HS-5 (cell line): Measurements from ENCODE around the gene GSTO1.

Experiments
- DNase-seq: peaks from one replicate; pipeline ENCODE4 v3.0.0-alpha.2; 2012; ENCODE audit warnings: low read depth

The GSTO1 gene

DNA sequence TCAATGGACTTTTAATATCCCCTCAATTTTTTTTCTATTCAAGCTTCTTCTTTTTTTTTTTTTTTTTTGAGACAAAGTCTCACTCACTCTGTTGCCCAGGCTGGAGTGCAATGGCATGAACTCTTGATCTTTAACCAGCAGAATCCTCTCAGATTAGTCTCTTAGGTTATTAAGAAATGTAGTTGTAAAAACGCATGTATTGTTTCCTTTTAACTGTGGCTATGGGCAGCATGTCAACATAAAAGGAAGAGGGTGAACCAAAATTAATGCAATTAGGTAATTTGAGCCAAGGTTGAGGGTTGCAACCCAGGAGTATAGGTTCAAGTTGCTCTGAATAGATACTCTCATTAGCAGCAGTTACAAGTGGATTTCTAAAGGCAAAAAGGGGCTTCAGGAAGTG is 4.3 kb upstream of the GSTO1 start:
- DNase-seq, result no peak

DNA sequence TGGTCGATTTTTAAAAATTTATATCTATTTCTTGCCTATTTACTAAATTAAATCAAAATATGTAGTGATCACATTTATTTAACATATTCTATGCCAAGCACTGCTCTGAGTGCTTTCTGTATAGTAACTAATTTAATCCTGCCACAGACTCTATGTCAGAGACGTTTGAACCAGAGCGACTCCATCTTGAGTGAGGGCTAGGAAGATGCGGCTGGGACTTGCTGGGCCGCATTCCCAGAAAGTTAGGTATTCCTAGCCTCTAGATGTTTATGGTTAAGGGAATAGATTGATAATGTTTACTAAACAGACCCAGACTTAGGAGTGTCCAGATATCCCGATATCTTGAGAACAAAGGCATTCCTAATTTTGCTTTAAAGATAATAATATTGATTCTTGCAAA is 3.2 kb upstream of the GSTO1 start:
- DNase-seq, result no peak

DNA sequence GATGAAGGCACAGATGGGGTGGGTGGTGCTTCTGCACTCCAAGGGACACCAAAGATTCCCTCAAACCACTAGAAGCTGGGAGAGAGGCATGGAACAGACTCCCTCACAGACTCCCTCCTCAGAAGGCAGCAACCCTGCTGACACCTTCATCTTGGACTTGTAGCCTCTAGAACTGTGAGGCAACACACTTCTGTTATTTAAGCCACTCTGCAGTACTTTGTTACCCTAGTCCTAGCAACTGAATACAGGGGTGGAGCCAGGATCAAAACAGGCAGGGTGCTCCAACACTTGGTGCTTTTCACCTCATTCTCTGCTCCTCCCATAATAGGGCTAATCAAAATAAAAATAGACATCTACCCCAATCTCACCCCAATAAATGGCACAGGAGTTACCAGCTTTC is 2.3 kb upstream of the GSTO1 start:
- no peak for DNase-seq

DNA sequence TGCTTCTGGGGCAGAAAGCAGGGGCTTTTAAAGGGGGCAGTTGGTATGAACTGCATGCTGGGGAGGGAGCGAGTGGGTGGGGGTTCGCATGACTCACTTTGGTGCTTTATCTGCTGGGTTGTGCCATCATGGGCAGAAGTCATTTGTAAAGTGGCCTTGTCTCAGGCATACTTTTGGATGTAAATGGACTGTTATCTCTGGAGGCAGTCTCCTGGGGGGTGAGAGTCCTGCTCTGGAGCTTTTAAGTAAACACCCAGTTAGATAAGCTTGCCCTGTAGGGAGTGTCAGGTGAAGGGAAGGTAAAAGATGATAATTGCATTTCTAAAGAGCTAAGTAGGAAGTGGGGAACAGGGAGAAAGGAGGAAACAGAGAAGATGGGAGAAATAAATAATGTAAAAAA is 1.6 kb upstream of the GSTO1 start:
- DNase-seq, result no peak

DNA sequence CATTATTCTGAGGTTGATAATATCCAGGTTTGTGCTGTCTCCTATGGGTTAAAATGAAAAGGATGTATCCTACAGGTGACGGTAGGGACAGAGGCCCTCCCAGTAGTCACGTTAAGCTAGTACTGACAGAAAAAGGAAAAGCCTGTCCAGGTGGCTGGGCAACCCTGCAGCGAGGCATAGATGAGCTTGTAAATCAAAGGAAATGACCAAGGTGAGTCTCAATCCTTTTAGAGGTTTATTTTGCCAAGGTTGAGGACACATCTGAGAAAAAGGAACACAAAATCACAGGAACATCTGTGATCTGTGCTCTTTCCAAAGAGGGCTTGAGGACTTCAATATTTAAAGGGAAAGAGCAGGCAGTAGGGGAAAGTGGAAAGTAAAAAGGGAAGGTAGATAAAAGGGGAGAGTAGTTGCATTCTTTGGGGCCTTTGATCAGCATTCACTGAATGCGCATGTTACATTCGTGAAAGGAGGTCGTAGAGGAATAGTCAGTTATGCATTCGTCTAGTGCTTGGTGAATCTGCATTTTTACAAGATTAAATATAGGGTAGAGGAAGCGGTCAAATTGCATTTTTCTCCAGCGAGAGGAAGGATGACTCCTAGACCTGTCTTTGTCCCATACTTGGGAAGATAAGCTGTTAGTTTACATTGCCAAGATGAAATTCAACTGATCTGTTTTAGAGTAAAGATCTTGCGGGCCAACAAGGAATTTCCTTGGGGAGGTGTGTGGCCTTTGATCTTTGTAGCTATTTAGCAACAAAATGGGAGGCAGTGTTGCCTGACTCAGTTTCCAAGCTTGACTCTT is 884 bp upstream of the GSTO1 start:
- no peak for DNase-seq

DNA sequence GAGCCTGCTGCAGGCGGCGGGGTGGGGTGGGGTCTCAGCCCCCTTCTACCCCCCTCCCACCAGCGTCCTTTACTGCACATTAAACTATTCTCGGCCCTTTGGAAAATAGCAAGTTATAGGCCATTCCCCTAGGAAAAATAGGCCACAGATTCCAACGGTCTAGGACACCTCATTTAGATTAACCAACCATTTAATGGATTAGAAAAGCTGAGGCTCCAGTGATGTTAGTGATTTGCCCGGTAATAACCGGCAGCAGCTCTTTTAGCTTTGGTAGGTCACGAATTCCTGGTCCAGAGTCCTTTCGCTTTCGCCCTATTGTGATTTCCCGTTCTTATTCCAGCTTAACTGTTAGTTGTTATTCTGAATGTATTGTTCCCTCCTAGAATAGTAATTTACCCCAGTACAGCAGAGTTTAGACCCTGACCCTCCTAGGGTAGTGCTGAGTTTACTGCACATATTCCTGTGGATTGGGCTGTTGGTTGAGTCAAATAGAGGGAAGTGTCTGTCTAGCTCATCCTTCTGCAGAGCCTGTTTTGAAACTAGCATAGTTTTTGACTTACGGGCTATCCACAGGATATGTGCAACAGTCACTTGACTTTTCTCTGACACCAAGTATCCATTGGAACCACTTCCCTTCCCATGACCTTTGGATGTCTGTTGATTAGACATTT is 754 bp downstream of the GSTO1 start:
- peak; percentile 83 for DNase-seq

DNA sequence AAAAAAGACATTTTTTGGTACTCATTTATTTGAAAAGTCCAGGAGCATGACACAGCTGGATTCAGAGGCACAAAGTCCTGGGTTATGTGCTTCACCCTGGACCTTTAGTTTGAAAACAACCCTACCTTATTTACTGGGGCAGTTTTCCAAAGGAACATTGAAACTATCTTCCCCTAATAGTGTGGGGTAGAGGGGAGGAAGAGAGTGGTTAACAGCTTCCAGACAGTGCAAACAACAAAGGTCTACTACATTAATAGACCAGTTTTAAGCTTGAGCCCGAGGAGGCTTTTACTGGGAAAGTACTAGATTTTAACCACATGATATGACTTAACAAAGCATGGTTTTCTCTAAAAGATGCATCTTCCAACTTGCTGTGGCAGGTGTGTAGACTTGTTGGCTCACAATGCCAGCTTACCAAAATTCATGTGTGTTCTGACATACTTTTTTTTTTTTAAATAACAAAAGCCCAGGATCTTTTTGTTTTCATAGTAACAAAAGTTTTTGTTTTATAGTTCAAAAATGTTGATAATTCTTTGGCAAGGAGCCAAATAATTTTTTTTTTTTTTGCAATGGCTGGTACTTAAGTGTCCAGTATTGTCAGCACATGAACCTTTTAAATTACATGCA is 1.8 kb downstream of the GSTO1 start:
- DNase-seq, result no peak

DNA sequence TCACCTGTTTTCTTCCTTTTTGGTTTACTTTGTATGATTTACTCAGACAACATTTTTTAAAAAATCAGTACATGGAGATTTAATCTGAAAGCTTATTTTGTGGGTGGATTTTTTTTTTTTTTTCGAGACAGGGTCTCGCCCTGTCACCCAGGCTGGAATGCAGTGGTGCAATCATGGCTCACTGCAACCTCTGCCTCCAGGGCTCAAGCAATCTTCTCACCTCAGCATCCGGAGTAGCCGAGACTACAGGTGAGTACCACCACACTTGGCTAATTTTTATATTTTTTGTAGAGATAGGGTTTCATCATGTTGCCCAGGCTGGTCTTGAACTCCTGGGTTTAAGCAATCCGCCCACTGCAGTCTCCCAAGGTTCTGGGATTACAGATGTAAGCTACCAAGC is 2.5 kb downstream of the GSTO1 start:
- DNase-seq, result no peak

DNA sequence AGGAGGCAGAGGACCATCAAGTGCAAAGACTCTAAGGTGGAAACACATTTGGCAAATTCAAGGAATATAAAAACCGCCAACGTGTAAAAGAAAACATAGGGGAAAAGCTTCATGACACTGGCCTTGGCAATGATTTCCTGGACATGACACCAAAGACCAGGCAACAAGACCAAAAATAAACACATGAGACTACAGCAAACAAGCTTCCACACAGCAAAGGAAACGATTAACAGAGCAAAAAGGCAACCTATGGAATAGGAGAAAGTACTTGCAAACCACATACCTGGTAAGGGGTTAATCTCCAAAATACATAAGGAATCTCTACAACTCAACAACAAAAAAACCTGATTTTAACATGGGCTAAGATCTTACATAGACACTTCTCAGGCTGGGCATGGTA is 3.5 kb downstream of the GSTO1 start:
- no peak for DNase-seq

DNA sequence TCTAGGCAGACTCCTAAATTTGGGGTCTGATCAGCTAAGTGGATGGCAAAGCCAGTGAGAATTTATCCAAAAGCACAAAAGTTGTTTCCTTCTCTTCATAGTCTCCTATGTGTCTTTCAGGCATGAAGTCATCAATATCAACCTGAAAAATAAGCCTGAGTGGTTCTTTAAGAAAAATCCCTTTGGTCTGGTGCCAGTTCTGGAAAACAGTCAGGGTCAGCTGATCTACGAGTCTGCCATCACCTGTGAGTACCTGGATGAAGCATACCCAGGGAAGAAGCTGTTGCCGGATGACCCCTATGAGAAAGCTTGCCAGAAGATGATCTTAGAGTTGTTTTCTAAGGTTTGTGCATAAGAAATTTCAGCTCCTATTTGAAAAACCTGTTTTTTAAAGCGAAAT is 4.8 kb downstream of the GSTO1 start:
- no peak for DNase-seq

DNA sequence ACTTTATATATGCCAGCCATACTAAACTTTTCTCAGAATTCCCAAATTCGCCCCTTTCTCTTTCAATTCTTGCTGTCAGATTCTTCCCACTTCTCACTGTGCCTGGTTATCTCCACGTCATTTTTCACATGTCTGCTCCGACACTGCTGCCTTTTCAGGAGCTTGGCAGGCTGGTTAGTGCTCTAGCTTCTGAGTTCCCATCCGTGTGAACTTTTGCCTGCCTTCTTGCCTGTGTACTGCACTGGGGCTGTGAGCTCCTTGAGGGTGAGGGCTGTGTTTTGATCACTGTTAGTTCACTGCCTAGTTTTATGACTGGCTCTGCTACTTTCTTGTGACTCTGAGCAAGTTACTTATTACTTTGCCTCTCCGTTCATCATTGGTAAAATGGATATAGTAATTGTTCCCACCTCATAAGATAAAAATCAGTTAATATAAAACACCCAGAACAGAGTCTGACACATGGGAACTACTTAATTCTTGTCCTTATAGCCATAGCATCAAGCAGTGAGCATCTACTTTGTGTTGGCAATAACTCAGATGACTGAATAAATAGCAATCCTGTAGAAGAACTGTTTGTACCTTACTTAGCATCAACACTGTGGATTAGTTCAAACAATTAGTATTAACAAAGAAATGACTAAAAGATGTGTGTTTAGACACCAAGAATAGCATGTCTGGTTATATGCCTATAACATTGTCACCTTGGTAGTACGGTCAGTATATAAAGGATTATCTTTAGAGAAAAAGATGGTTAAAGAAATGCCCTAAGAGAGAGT is 5.5 kb downstream of the GSTO1 start:
- no peak for DNase-seq

DNA sequence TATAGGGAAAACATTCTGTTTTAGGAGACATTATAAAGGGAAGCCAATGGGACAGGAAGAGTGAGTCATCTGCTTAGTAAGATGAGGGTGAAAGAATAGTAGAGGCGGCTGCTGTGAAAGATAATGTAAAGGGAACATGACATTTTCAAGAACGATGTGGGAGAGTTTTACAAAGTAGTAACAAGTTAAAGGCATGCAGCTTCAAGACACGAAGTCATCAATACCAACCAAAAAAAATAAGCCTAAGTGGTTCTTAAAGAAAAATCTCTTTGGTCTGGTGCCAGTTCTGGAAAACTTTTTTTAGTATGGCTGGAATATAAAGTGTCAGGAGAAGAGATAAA is 6.1 kb downstream of the GSTO1 start:
- DNase-seq, result no peak

DNA sequence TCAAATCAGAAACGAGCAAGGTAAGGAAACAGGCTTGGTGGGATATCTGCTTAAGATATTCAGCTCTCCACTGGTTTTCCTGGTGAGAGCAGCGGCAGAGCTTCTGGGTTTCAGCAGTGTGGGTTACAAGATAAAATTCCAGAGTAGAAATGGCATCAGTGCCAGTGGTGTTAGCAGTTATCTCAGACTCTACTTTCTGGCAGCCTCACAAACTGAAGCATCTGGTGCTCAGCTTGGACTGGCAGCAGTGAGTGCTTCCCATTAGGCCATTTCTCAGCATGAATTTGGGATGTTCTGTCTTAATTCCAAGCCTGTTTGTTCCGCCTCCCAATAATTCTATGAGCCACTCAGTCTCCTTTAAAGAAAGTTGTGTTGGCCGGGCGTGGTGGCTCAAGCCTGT is 7.4 kb downstream of the GSTO1 start:
- DNase-seq, result no peak

DNA sequence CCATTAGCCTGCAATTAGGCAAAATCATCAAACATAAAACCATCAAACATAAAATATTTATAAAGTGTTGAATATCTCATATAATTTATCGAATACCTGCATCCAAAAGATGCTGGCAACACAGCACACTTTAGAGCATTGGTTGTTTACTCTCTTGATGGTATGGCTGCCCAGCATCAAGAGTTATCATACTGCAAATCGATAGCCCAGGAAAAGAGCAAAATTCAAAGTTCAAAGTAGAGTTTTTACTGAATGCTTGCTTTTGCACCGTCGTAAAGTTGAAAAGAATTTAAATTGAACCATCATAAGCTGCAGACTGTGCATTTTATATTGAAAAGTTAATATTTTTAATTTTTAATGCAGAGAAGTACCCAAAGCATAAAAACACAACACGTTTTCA is 10.1 kb downstream of the GSTO1 start:
- DNase-seq, result no peak

DNA sequence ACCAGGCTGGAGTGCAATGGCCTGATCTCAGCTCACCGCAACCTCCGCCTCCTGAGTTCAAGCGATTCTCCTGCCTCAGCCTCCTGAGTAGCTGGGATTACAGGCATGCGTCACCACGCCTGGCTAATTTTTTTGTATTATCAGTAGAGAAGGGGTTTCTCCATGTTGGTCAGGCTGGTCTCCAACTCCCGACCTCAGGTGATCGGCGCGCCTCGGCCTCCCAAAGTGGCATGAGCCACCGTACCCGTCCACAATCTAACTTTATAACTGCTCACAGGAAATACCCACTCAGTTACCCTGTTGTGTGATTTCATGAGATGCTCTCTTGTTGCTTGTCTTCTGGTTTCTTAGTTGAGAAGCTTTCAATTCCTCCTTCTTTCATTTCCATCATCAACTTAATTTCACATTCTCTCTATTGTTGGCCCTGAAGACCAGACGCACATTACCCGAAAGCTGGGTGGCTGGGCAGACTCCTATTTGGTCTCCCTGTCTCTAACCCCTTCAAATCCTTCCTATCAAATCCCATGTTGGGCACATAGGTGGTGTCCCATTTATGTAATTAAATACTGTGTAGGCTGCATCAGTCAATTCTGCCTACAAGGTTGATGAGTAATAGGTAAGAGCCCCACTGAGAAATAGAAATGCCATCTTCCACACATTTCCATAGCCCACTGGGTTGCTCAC is 13.2 kb downstream of the GSTO1 start:
- no peak for DNase-seq

DNA sequence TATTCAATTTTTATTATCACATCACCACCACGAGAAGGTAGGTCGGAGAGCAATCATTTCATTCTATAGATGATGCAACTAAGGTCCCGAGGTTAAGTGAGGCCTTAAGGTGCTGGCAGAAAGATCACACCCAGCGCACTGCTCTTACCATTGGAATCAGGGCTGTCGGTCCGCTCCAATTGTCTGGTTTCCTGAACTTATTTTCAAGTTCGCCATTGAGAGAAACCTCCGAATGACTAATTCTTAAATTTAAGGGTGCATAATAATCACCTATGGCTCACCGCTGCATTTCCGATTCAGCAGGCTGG is 13.7 kb downstream of the GSTO1 start:
- no peak for DNase-seq

DNA sequence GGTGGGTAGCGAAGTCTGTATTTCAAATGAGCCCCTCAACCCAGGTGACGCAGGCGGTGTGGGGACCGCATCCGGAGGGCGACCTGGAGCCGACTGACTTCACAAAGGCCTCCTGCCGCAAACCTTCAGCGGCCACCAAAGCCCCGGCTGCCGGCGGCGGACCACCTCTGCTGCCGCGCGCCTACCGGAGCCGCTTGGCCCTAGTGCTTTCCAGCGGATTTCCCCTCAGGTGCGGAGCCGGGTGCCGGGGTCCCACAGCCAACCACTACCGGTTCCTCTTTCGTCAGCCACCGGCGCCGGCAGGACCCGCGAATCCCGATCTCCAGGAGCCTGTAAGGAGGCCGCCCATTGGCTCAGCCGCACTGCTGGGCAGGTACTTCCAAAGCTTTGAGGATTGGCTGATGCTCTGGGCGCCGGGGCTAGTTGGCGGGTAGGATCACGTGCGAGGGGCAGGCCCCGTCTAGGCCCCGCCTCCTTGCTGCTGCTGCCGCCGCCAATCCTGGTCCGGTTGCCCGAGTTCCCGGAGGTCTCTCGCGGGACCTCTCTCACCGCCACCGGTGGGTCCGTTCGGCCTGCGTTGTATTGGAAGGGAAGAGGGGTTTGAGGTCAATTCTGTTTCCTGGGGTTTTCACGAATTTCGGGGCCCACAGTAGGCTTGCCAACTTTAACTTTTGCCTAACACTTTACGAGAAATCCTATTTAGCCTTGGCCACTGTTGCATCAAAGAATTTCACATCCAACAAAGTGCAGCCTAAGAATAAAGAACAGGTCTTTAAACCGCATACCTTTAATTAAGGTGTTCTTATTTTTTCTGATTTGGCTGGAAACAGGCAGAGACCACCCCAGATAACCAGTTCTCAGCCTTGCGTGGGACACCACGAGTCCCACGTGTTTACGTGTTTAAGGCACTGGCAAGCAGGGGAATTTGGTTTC is 14.3 kb downstream of the GSTO1 start, which contains the start of gene GSTO2:
Gene GSTO2 (plus strand): TSS at position 472 of the 933 bp plus-strand sequence. CDS start 5,732 bp downstream, outside the sequence.
- DNase-seq, result no peak

DNA sequence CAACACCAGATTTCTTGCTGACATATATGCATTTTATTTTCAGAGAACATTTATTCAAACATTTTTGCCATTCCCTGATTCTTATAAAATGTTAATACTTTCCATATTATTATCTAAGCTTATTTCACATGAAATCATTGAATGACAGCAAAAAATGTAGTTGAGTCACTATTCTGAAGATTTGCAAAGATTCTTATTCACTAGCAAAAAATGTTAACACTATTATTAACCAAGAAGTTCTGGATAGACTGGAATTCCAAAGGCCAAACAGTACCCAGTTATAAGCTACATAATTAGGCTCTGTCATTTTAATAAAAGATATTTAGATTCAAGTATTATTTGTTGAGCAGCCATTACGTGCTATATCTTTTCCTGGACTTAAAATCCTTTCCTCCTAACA is 18.6 kb downstream of the GSTO1 start:
- no peak for DNase-seq

DNA sequence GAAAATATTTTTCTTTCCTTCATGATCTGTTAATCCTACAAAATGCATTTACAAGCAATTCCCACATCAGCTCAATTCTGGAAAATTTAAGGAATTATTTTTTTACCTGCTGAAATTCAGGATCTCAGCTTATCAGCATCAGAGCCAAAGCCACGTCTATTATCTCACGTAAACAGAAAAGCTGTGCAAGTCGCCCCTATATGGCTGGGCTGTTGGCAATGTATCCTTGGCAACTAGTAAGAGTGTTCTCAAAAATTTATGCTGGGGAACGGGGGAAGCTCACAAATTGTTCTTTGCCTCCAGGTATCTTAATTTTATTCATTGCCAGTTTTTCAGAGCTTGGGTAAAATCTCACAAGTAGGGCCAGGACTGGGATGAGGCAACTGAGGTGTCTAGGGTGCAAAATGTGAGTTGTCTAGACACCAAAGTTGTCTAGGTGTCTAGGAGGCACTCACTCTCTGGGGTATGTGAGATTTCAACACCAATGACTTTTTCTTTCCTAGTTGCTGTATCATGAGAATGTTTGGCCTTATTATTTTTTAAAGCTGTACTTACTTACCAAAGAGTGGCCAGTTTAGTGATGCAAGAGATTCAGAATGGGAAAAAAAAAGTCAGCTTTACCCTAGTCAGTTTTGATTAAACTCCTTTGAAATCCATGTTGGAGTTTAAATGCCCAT is 19.3 kb downstream of the GSTO1 start:
- no peak for DNase-seq
